GM21786 (cell line): ENCODE results near the gene RWDD4.

Source experiments
- ATAC-seq: cut with Tn5 transposase; IDR thresholded peaks from one replicate; pipeline ENCODE4 v1.9.1; 2021; ENCODE audit not compliant: unreplicated experiment

RWDD4 gene

DNA sequence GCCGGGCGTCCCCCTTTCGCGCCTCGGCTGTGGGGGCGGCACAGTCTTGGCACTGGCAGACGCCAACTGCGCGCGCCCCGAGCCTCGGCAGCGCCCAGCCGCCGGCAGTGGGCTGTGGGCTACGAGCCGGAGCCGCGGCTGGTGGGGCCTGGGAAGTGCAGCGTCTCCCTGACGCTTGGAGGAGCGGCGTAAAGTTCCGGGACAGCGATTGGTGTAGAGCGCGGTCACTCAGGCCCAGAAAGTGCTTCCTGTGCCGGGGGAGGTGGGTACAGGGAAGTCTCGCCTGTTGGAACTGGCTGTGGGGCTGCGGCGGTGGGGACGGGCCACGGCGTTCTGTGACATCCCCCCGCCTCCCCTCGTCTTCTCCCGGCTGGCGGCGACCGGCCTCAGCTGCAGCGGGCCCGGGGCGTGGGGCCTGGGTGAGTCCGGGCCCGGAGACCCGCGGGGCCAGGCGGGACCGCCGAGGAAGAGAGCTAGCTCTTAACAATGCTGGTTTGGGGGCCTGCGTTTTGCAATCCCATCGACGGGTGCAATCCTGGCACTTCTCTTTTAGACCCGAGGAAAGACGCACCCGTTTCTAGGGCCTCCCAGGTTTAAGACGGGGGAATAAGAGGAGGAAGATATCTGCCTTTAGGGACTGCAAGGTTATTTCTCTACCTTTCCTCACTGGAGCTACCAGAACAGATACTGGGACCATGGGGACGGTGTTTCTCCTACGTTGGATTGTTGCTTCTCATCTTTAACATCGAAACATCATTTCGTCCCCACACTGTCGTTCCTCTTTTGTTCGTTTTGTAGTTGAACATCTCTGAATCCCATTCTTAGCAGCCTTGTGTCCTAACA, at the start of gene RWDD4, which contains the start of gene TRAPPC11:
Gene RWDD4, minus strand, starts transcription at position 157 of the 843 bp plus-strand sequence. CDS start 233 bp downstream, outside the sequence.
Gene TRAPPC11, plus strand, starts transcription at position 265 of the 843 bp plus-strand sequence. CDS start 4,575 bp downstream, outside the sequence.
- ATAC-seq: peak; percentile 99

DNA sequence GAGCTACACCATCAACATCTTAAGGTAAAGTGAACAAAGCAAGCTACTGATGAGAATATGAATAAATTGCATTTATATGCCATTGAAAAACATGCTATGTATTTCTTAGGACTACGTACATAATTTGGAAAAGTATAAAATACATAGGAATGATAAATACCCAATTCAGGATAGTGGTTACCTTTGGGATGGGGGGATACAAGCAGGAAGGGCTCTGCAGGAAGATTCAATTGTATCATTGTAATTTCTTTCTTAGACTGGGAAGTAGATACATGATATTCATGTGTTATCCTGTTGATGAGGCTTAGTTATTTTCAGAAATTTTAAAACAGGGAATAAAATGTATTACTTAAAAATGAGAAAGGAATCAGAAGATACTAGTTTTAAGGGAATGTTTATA, 43.5 kb upstream of the RWDD4 start:
- no peak for ATAC-seq

DNA sequence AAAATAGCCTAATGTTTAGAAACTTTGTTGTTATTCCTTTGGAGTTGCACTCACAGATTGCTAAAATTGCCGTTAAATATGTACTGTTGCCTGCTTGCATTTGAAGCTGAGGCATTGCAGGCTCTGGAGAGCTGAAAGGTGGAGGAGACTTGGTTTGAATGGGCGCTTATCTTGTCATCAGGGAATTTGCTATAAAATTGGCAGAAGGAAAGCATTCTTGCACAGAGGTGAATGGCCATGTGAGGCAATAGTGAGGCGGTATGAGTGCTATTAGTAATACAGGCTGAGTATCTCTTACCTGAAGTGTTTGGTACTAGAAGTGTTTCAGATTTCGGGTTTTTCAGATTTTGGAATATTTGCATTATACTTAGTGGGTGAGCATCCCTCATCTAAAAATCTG, 41.4 kb upstream of the RWDD4 start:
- ATAC-seq: no peak

DNA sequence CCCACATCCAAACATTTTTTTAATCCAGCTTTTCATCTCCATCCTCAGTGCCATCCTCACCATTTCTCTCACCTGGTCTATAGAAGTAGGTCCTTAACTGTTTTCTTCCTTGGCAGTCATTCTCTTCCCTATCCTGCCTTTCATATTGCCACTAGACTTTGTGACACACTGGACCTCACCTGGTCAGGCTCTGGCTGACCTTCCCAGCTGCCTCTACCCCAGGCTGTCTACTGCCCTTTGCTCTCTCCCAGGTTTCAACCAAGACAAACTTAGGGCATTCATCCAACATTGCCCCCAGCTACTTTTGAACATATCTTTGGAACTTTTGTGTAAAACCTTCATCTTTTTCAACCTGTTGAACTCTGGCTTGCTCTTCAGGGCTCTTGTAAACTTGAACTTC, 39.9 kb upstream of the RWDD4 start:
- ATAC-seq: no peak

DNA sequence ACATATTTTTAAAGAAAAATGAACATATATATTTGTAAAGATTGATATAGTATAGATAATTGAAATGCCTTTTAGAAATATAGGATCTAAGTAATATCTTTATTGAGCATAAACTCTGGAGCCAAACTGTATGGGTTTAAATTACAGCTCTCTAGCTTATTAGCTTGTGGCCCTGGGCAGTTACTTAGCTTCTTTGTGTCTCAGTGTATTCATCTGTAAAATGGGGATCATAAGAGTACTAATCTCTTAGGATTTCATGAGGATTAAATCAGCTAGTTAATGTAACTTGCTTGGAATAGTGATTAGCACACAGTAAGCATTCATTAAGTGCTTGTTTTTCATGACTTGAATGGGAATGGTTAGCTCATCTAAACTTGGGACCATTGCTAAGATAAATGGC, 32.9 kb upstream of the RWDD4 start:
- ATAC-seq: no peak

DNA sequence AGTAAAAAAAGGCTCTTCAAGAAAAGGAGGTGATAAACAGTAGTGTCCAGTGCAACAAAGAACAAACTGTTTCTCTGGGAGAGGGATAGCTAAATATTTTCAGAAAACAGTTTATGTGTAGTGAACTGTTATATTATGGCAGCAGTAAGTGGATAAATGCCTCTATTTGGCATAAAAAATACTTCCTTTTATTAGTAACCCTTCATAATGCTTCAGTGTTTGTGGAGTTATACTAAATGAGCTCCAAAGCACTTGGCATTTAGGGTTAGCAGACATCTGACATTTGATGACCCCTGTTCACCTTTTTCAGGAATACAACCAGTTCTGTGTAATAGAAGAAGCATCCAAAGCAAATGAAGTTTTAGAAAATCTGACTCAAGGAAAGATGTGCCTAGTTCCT, 32.0 kb upstream of the RWDD4 start:
- no peak for ATAC-seq

DNA sequence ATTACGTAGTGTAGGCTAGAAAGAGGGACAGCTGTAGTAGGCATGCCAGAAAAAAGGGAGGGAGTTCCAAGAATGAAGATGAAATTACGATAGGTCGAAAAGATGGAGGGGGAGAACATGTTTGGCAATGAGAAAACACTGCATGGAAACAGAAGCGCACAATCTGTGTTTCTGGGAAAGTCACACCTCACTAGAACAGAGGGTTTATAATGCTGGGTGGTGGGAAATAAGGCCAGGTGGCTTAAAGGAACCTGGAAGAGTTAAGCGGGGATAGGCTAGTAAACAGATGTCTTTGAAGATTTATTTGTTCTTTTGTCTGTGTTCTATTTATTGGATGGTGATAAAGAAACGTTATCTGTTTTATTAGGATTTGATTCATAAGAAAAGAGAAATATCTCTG, 29.2 kb upstream of the RWDD4 start:
- ATAC-seq: no peak

DNA sequence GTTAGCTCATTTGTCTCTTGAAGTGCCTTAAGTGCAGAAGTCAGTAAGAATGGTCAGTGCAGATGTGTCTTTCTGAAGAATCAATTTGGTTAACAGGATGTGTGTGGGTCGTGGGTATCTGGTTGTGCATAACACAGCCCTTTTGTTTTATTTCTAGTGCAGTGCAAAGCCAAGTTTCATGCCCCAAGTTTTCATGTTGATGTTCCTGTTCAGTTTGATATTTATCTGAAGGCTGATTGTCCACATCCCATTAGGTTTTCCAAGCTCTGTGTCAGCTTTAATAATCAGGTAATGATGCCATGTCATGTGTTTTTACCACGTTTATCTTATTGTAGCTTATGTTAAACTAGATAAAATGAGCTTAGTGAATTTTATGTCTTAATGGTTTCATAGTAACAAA, 27.5 kb upstream of the RWDD4 start:
- ATAC-seq: no peak

DNA sequence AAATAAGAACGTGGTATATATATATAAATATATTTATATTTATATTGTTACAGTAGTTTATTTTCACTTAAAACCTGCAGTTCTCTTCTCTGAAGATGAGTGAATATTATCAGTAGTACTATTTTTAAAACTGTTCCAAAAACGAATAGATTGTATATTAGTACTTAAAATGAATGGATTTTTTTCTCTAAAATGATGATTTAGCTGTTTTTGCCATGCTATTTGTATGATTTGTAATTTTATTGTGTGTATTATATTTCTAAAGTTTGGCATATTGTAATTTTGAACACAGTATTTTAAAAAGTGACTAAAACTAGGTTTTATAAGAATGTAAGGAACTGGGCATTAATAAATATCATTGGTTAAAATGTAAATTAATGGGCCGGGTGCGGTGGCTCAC, 22.1 kb upstream of the RWDD4 start:
- ATAC-seq: no peak

DNA sequence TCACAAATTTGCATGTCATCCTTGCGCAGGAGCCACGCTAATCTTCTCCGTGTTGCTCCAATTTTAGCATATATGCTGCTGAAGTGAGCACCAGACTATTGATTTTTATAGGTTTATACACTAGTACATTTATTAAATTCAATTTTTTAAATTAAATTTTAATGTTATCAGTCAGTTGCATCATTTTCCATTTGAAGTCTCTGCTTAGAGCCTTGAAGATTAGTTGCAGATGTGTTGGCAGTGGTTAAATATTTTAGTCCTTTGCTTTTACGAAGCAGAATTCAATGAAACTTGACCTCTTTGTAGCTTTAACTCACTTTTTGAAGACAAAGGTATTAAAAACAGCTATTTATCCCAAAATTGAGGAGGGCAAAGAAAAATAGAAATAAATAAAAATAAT, 16.6 kb upstream of the RWDD4 start:
- ATAC-seq: no peak

DNA sequence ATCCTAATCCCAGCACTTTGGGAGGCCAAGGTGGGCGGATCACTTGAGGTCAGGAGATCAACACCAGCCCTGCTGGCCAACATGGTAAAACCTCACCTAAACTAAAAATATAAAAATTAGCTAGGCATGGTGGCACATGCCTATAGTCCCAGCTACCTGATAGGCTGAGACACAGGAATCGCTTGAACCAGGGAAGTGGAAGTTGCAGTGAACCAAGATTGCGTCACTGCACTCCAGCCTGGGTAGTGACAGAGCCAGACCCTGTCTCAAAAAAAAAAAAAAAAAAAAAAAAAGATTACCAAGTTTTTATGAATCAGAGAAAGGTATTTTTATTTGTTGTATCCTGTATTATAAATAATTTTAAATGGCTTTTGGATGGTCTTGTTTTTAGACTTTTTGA, 15.2 kb upstream of the RWDD4 start:
- ATAC-seq: no peak

DNA sequence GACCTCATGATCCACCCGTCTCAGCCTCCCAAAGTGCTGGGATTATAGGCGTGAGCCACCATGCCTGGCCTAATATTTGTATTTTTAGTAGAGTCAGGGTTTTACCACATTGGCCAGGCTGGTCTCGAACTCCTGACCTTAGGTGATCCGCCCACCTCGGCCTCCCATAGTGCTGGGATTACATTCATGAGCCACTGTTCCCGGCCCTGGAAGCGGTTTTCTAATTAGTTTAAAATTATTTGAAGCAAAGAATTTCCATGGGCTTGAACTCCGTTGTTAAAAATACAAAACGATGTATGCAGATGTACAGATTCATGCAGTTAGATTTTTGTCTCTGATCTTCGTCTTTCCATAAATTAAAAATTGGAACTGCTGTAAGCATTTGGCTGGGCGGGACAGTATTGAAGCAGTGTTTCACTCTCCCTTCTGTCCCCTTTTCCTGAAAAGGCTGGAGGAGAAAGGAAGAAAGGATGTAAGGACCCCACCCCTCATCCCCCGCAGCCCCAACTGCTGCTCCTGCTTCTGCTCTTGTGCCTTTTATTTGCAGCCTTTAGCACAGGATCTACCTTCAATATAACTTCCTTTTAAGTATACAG, 12.1 kb upstream of the RWDD4 start:
- no peak for ATAC-seq

DNA sequence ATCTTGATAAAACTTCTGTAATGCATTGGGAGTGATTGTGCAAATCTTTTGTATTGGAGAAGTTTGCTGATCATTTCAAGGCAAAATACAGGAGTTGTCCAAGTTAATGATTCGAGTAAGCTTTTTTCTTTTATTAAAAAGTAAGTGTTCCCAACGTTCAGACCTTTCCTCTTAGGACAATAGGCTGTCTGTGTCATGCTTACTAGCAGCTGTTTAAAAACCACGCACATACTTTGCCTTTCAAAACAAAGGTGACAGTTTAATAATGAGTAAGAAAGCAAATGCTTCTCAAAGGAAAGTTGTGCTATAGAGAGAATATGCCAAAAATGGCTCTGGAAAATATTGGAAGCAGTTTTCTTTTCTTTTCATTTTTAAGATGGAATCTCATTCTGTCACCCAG, 11.3 kb upstream of the RWDD4 start:
- ATAC-seq: no peak

DNA sequence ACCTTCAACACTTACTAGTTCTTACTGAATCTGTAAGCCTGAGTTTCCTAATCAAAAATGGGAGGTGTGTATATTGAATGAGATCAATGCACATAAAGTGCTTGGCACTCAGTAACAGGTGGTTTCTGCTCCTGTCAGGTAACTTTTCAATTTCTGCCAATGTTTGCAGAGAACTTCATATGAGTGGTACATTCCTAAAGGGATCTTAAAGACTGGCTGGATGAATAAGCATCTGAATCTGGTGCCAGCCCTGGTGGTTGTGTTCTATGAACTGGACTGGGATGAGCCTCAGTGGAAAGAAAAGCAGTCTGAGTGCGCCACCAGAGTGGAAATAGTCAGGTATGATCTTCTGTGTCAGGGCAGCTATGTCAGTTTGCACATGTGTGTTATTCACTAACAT, 7.1 kb upstream of the RWDD4 start:
- no peak for ATAC-seq

DNA sequence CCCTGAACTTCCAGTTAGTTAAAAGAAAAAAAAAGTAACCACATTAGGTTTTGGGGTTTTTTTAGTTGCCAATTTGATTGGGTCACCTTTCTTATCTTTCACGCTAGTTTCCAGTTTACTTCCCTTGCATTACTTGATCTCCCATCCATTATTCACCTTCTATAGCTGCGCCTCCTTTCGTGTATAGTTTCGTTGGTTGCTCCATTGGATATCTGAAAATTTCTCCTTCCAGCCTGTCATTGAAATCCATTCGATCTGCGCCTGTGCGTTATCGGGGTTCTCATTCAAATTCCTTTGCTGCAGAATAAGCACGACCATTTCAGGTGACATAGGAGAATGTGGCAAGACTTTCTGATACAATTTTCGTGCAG, 872 bp upstream of the RWDD4 start:
- no peak for ATAC-seq

DNA sequence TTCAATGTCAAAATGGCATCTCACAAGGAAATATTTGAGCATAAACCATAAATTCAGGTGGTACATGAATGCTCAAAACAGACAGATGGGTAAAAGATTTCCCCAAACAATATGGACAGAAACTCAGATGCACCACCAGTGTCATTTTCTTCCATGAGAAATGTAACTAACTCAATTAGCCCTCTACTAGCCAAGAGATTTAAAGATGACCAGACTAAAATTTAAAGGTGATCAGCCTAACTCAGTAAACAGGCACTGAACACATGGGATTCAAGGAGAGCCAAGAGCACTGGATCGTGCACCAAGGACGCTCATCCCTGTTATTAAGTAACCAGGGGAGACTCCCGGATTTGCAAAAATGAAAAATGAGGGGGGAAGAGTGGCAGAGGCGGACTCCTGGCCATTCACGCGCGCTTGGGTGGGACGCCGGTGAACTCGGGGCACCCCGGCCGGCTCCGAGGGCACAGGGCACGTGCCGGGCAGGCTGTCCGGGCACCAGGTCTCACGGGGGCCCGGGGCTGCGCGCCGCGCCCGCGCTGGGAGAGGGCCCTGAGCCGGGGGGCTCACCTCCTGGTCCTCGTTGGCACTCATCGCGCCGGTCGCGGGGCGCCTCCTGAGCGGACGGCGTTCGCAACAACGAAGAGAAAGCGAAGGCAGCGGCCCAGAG, 490 bp downstream of the RWDD4 start:
- peak; percentile 25 for ATAC-seq

DNA sequence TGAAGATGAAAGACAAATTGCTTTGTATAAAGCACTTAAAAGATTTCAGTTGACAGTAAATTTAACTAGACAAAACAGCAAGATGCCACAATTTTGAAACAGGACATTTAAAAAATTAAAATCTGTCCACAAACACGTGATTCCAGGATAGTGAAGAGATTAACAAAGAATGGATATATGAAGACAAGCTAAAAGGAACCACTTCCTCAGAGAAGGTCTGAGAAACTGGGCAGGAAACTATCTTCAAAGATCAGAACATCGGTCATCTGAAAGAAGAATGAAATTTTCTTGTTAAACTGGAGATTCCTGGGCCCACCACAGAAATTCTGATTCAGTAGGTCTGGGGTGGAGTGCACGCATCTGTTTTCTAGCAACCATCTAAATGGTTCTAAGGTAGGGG, 1.4 kb downstream of the RWDD4 start:
- no peak for ATAC-seq

DNA sequence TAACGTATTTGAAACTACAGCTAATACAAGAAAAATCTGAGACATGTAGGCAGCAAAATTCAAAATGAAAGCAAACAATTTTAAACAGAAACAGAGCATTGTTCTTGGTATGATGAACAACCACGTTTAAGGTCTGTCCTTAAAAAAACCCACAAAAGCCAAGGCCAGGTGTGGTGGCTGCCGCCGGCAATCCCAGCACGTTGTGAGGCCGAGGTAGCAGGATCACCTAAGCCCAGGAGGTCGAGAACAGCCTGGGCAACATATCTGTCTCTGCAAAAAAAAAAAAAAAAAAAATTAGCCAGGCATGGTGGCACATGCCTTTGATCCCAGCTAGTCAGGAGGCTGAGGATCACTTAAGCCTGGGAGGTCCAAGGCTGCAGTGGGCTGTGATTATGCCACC, 13.7 kb downstream of the RWDD4 start:
- no peak for ATAC-seq

DNA sequence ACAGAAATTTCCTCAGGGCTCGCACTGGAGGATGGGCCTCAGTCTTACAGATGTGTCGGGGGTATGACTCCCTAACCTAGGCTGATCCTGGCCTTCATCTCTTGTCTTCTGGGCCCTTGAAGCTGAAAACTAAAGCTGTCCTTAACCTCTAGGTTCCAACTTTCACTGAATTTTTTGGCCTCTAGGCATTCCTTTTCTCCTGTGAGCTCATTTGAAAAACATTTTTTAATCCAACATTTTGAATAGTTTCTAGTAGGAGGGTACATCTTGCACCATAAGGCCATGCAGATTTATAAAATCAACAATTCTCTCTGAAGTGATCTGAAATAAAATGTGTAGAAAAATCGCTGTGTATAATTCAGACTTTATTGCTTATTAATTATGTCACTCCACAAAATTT, 19.7 kb downstream of the RWDD4 start:
- no peak for ATAC-seq

DNA sequence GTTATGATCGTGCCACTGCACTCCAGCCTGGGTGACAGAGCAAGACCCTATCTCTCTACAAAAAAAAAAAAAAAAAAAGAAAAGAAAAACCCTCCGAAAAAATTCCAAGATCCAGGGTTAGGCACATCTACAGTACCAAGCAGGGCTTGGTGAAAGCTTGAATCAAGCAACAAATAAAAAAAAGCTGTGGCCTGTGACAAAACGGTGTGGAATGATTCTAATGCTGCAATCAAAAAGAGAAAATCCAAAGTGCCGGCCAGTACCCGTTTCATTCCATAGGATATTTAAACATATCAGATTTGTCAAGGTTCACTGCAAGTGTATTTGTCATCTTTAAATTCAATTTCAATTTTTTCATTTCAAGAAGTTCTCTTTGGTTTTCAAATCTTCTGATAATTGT, 20.5 kb downstream of the RWDD4 start:
- no peak for ATAC-seq

DNA sequence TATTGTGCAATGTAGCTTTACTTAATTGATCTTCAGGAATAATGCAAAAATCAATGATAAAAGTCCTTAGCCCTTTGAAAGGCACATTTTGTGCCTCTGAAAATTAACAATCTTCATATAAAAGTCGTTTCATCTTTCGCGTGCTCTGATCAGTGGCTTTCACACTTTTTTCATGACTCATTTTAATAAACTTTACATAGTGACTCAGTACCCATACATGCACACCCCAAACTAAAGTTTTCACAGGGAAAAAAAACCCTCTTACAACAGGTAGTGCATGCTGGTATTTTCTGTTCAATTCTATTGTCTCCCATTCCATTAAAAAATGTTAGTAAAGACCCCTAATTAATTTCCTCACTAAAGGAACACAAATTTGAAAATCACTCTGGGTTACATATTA, 21.5 kb downstream of the RWDD4 start:
- ATAC-seq: no peak

DNA sequence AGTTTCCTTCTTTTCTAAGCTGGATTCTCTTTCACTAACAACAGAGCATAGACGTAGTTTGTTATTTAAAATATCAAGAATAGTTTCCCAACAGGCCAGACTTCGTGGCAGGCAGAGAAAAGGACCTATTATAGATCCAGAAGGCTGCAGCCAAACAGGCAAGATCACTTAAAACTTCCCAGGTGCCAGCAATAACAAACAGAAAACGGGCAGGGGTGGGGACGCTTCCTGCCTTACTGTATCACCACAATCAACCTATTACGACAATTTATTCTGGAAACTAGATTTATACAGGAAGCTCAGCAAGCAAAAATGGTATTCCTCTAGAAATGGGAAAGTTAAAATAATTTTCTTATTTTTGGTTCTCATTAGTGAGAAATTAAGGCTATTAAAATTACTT, 22.1 kb downstream of the RWDD4 start:
- ATAC-seq: no peak
